SK-N-SH treated with all-trans-retinoic acid at 6 μM for 48 hours (cell line): ENCODE measurements around the gene GALNT12.

Experiments used
- ATAC-seq: fragments of 200-7000 bp; cut with Tn5 transposase; 3 replicates; pipeline ENCODE4 v1.9.1; 2020; ENCODE audit warnings: mild to moderate bottlenecking, moderate library complexity
- ARNTL ChIP-seq: fragments of 450-650 bp; formaldehyde crosslinking; IDR thresholded peaks from 2 replicates; pipeline ENCODE4 v1.5.0; 2020; ENCODE audit warnings: low read depth, mild to moderate bottlenecking, moderate library complexity, borderline replicate concordance
- BACH2 ChIP-seq: fragments of 250-450 bp; sonication (Bioruptor Pico); IDR thresholded peaks from 2 replicates; pipeline ENCODE4 v1.9.0; 2021; ENCODE audit warnings: mild to moderate bottlenecking, borderline replicate concordance
- CSDC2 ChIP-seq: fragments of 250-450 bp; sonication (Bioruptor Pico); IDR thresholded peaks from 2 replicates; pipeline ENCODE4 v1.5.0; 2020; ENCODE audit warnings: mild to moderate bottlenecking, moderate library complexity
- ESRRG ChIP-seq: fragments of 250-450 bp; sonication (Bioruptor Pico); IDR thresholded peaks from 2 replicates; pipeline ENCODE4 v1.6.1; 2021; ENCODE audit warnings: mild to moderate bottlenecking
- GLIS3 ChIP-seq: fragments of 250-450 bp; sonication (Bioruptor Pico); IDR thresholded peaks from 2 replicates; pipeline ENCODE4 v1.5.0; 2020; ENCODE audit warnings: mild to moderate bottlenecking, moderate library complexity
- ISL1 ChIP-seq: fragments of 250-450 bp; sonication (Bioruptor Pico); IDR thresholded peaks from 2 replicates; pipeline ENCODE4 v2.1.2; 2022; ENCODE audit warnings: mild to moderate bottlenecking, moderate library complexity
- OSR1 ChIP-seq: fragments of 250-450 bp; sonication (Bioruptor Pico); IDR thresholded peaks from 2 replicates; pipeline ENCODE4 v1.8.0; 2022; ENCODE audit warnings: moderate library complexity, mild to moderate bottlenecking, inconsistent platforms
- PATZ1 ChIP-seq: fragments of 250-450 bp; sonication (Bioruptor Pico); IDR thresholded peaks from 2 replicates; pipeline ENCODE4 v1.8.0; 2020; ENCODE audit warnings: mild to moderate bottlenecking, moderate library complexity, borderline replicate concordance
- PPARA ChIP-seq: fragments of 250-450 bp; sonication (Bioruptor Pico); IDR thresholded peaks from 2 replicates; pipeline ENCODE4 v1.5.0; 2020; ENCODE audit warnings: mild to moderate bottlenecking, borderline replicate concordance
- RARB ChIP-seq: fragments of 250-450 bp; sonication (Bioruptor Pico); IDR thresholded peaks from 2 replicates; pipeline ENCODE4 v1.8.0; 2021; ENCODE audit warnings: mild to moderate bottlenecking, moderate library complexity
- SNAI2 ChIP-seq: fragments of 250-450 bp; sonication (Bioruptor Pico); IDR thresholded peaks from 2 replicates; pipeline ENCODE4 v1.5.0; 2020; ENCODE audit warnings: mild to moderate bottlenecking, moderate library complexity
- TCF4 ChIP-seq: fragments of 250-450 bp; sonication (Bioruptor Pico); IDR thresholded peaks from 2 replicates; pipeline ENCODE4 v1.8.0; 2021; ENCODE audit warnings: mild to moderate bottlenecking, moderate library complexity, borderline replicate concordance
- TOX ChIP-seq: fragments of 250-450 bp; sonication (Bioruptor Pico); IDR thresholded peaks from 2 replicates; pipeline ENCODE4 v1.8.0; 2021; ENCODE audit warnings: mild to moderate bottlenecking, moderate library complexity, borderline replicate concordance
- ZC3H10 ChIP-seq: fragments of 250-450 bp; sonication (Bioruptor Pico); IDR thresholded peaks from 2 replicates; pipeline ENCODE4 v1.5.1; 2021; ENCODE audit warnings: mild to moderate bottlenecking, moderate library complexity
- ZFP3 ChIP-seq: fragments of 250-450 bp; sonication (Bioruptor Pico); IDR thresholded peaks from 2 replicates; pipeline ENCODE4 v1.5.0; 2020; ENCODE audit warnings: mild to moderate bottlenecking, moderate library complexity
- ZFP30 ChIP-seq: fragments of 450-650 bp; formaldehyde crosslinking; IDR thresholded peaks from 2 replicates; pipeline ENCODE4 v1.5.0; 2022; ENCODE audit warnings: mild to moderate bottlenecking, moderate library complexity
- ZNF565 ChIP-seq: fragments of 450-650 bp; formaldehyde crosslinking; conservative IDR thresholded peaks from 2 replicates; pipeline ENCODE4 v1.5.0; 2020; ENCODE audit warnings: low read depth, mild to moderate bottlenecking, moderate library complexity
- ZNF70 ChIP-seq: fragments of 450-650 bp; formaldehyde crosslinking; IDR thresholded peaks from 2 replicates; pipeline ENCODE4 v1.5.0; 2020; ENCODE audit warnings: mild to moderate bottlenecking, moderate library complexity
- ZNF8 ChIP-seq: fragments of 450-650 bp; formaldehyde crosslinking; IDR thresholded peaks from 2 replicates; pipeline ENCODE4 v1.5.0; 2020; ENCODE audit warnings: mild to moderate bottlenecking, moderate library complexity
- TF ChIP-seq, protein P1 (sequence below): fragments of 250-450 bp; sonication (Bioruptor Pico); IDR thresholded peaks from 2 replicates; pipeline ENCODE4 v1.5.1; 2021; ENCODE audit warnings: mild to moderate bottlenecking, moderate library complexity
- TF ChIP-seq, protein P2 (sequence below): fragments of 250-450 bp; sonication (Bioruptor Pico); IDR thresholded peaks from 2 replicates; pipeline ENCODE4 v1.5.1; 2020; ENCODE audit warnings: low read depth, mild to moderate bottlenecking, moderate library complexity

GALNT12 gene

DNA sequence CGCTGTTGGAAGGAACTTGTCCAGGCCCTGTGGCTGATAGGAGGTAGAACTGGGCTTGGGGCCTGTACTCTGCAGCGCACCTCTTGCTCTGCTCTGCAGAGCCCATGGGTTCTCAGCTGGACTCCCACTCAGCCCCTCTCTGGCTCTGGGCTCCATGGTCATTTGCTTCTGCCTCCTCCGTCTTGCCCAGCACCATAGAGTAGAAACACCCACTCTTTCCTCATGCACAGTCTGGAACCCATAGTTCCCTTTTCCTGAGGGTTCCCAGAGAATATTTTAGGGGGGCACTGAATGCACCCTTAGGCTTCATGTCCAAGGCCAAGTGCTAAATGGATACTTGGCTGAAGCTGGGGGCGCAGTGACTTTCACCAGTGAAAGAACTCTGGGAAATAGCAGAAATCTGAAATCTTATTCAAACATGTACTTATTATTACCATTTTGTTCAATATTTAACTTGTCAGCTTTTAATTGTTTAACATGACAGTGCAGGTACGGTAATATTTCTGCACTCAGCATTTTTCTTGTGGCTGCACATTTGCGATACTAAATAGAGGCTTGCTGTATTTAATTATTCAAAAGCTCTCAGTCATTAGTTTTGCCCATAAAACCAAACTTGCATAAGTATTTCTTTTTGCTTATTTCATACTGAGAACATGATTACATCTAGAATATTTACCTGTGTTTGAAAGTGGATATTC is 31.5 kb downstream of the GALNT12 start:
- no peak for TF ChIP-seq CSDC2
- TF ChIP-seq GLIS3: no peak
- no peak for ATAC-seq

- TF ChIP-seq ZNF565: no peak
- TF ChIP-seq ARNTL (CRISPR knock-in tag): no peak
- TF ChIP-seq SNAI2 (CRISPR knock-in tag): no peak
- TF ChIP-seq TOX (CRISPR knock-in tag): no peak
- no peak for TF ChIP-seq ZNF8 (CRISPR knock-in tag)
- TF ChIP-seq PATZ1 (CRISPR knock-in tag): no peak
- no peak for TF ChIP-seq OSR1
- TF ChIP-seq ZFP30 (CRISPR knock-in tag): no peak
- no peak for TF ChIP-seq ZC3H10 (CRISPR knock-in tag)
- no peak for TF ChIP-seq ZNF70 (CRISPR knock-in tag)
- no peak for TF ChIP-seq PPARA (CRISPR knock-in tag)
- TF ChIP-seq CSDC2: no peak
- no peak for TF ChIP-seq TCF4 (CRISPR knock-in tag)
These were observed 32.3 kb downstream of the GALNT12 start for GRCh38 chr9:98839724-98840123.

DNA sequence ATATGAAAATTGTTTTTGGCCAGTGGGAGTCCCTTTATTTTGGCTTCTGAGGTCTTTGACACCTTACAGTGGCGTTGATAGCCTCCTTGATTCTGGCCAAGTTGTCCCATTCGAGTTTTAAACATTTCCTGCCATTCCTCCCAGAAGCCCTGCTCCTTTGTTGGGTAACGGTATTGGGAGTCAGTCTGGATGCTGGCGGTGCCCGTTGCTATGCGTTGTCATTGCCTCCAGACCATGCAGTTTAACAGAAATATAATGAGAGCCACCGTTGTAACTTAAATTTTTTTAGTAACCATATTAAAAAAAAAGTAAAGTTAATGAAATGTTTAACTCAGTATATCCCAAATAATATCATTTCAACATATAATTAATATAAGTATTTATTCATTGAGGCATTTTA is 35.0 kb downstream of the GALNT12 start:
- no peak for TF ChIP-seq ESRRG (CRISPR knock-in tag)
- TF ChIP-seq TCF4 (CRISPR knock-in tag): no peak
- no peak for TF ChIP-seq TOX (CRISPR knock-in tag)
- TF ChIP-seq, protein P1, sequence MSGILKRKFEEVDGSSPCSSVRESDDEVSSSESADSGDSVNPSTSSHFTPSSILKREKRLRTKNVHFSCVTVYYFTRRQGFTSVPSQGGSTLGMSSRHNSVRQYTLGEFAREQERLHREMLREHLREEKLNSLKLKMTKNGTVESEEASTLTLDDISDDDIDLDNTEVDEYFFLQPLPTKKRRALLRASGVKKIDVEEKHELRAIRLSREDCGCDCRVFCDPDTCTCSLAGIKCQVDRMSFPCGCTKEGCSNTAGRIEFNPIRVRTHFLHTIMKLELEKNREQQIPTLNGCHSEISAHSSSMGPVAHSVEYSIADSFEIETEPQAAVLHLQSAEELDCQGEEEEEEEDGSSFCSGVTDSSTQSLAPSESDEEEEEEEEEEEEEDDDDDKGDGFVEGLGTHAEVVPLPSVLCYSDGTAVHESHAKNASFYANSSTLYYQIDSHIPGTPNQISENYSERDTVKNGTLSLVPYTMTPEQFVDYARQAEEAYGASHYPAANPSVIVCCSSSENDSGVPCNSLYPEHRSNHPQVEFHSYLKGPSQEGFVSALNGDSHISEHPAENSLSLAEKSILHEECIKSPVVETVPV: no peak
- TF ChIP-seq BACH2 (CRISPR knock-in tag): no peak
- TF ChIP-seq, protein P2, sequence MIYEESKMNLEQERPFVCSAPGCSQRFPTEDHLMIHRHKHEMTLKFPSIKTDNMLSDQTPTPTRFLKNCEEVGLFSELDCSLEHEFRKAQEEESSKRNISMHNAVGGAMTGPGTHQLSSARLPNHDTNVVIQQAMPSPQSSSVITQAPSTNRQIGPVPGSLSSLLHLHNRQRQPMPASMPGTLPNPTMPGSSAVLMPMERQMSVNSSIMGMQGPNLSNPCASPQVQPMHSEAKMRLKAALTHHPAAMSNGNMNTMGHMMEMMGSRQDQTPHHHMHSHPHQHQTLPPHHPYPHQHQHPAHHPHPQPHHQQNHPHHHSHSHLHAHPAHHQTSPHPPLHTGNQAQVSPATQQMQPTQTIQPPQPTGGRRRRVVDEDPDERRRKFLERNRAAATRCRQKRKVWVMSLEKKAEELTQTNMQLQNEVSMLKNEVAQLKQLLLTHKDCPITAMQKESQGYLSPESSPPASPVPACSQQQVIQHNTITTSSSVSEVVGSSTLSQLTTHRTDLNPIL (CRISPR knock-in tag): no peak
- TF ChIP-seq ZFP3 (CRISPR knock-in tag): no peak
- no peak for TF ChIP-seq ZFP30 (CRISPR knock-in tag)
- ATAC-seq: no peak

More at GRCh38 chr9:98839724-98840123, 32.3 kb downstream of the GALNT12 start:
- no peak for ATAC-seq

- ATAC-seq: no peak
- no peak for TF ChIP-seq GLIS3
- TF ChIP-seq CSDC2: no peak
- TF ChIP-seq, protein P2 (CRISPR knock-in tag): no peak
- TF ChIP-seq ZFP30 (CRISPR knock-in tag): no peak
- TF ChIP-seq ZNF70 (CRISPR knock-in tag): no peak
- no peak for TF ChIP-seq TCF4 (CRISPR knock-in tag)
These were observed 38.6 kb downstream of the GALNT12 start for GRCh38 chr9:98846081-98846480.

DNA sequence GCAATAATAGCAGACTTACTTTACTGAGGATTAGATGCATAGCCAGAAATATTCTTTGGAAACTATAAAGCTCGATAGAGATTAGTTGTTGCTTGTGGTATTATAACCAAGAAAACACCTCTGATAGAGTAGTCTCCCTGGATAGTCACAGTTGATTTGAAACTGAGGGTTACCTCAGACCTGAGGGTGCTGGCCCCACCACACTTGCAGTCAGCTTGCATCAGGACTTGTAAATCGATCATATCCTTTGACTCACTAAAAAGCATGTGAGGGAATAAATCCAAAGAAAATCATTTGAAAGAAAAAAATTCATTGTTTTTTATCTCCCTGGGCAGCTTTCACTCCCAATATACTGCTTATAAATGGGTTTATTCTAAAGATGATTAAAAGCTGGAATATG is 39.4 kb downstream of the GALNT12 start:
- no peak for TF ChIP-seq OSR1
- no peak for TF ChIP-seq ZNF70 (CRISPR knock-in tag)
- TF ChIP-seq TCF4 (CRISPR knock-in tag): no peak
- no peak for TF ChIP-seq RARB (CRISPR knock-in tag)
- TF ChIP-seq ZC3H10 (CRISPR knock-in tag): no peak
- no peak for TF ChIP-seq CSDC2
- no peak for TF ChIP-seq ISL1 (CRISPR knock-in tag)
- TF ChIP-seq SNAI2 (CRISPR knock-in tag): no peak
- TF ChIP-seq ZNF565: no peak
- no peak for TF ChIP-seq ZFP3 (CRISPR knock-in tag)
- no peak for TF ChIP-seq PATZ1 (CRISPR knock-in tag)
- no peak for ATAC-seq
